ENCODE results near the gene ZCCHC3. TPM values are rescaled to one million over a fixed set of nuclear protein-coding genes. Genes with fewer than 3 reads are reported as not detected.

ZCCHC3 gene, protein sequence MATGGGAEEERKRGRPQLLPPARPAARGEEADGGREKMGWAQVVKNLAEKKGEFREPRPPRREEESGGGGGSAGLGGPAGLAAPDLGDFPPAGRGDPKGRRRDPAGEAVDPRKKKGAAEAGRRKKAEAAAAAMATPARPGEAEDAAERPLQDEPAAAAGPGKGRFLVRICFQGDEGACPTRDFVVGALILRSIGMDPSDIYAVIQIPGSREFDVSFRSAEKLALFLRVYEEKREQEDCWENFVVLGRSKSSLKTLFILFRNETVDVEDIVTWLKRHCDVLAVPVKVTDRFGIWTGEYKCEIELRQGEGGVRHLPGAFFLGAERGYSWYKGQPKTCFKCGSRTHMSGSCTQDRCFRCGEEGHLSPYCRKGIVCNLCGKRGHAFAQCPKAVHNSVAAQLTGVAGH
- 17.4 and 19.8 TPM in 2 replicates for polyA plus RNA-seq (2011; rRNA removed)
- 15.1 and 18.7 TPM in 2 replicates for polyA plus RNA-seq (2012; cell fraction: cytosol; rRNA removed)
- polyA plus RNA-seq (2012; cell fraction: nucleus; rRNA removed): 14.0 and 15.4 TPM in 2 replicates
- polyA plus RNA-seq (2017; fragmentation: RNase III; extraction: RNeasy Plus Mini Kit Qiagen cat#74134 plus additional on column Dnase treatment): 16.3 to 17.7 TPM (median 17.3 TPM) in 3 replicates
- 15.2 and 16.3 TPM in 2 replicates for polyA minus RNA-seq (2011; rRNA and poly(A)+ RNA removed)

DNA sequence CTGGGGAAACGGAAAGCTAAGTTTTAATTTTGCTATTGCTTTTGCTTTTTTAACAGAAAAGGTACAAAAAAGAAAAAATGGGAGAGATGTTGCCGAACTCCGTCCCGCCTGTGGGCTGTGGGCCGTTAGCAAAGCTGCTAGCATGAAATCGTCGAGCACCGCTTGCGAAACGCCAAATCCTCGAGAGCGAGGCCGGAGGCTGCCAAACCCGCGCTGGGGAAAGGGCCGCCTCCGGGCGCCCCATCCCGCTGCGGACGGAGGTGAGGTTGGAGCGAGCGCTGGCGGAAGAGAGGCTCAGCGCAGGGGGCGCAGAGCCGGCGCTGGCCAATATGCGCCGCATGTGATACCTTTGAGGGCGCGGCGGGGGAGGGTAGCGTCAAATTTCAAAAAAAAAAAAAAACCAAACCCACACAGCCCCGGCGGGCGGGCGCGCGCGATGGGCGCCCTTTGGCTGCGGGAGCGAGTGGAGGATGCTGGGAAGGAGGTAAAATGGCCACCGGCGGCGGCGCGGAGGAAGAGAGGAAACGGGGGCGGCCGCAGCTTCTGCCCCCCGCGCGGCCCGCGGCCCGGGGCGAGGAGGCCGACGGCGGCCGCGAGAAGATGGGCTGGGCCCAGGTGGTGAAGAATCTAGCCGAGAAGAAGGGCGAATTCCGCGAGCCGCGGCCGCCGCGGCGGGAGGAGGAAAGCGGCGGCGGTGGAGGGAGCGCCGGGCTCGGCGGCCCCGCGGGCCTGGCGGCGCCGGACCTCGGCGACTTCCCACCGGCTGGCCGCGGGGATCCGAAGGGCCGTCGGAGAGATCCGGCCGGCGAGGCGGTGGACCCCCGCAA, at the start of gene ZCCHC3:
Gene ZCCHC3 (plus strand): TSS at position 473 of the 827 bp plus-strand sequence. CDS start 17 bp downstream, at position 490.
- WGBS (ENCODE audit: missing lambda C conversion rate): under 1% methylated on average over 67 of the region's 99 CpGs
- H3K4me2 ChIP-seq: peak within 1 kb of the TSS; percentile 84
- peak; percentile 18 for FAIRE-seq
- H3K27ac ChIP-seq: peak within 1 kb of the TSS; percentile 95 to 97
- H3K9me3 ChIP-seq: no peaks in the 10 kb centered on the region
- ATAC-seq: peak; percentile 92 to 96
- DNase-seq (ENCODE audit: low read depth in 1 of 2, low spot score in 1 of 2): peak; percentile 94 to 95
- peaks cover 33% of the 10 kb centered on the region for H3K4me1 ChIP-seq
- ChIA-PET POLR2A (interaction anchor here (0.7 to 6.0 kb wide), 6 partner anchors 12 to 50 kb away, joined by 3 to 69 read pairs (median 4); partner anchors contain the start of gene SOX12), CTCF (interaction anchor here (1.7 to 11.0 kb wide), 4 partner anchors 31 to 56 kb away, joined by 5 to 111 read pairs (median 6); no protein-coding TSS in a partner anchor)
- peak within 1 kb of the TSS; percentile 75 for H3K4me3 ChIP-seq
- TF ChIP-seq FOSB (CRISPR knock-in tag; IDR thresholded peaks at IDR 0.05) (no peak), ATOH8 (CRISPR knock-in tag; IDR thresholded peaks at IDR 0.05; ENCODE audit: low read depth) (no peak), JUN (IDR thresholded peaks at IDR 0.05) (peak; percentile 91 to 96), KDM1A (IDR thresholded peaks at IDR 0.05; ENCODE audit: low read depth) (no peak), NR3C1 (IDR thresholded peaks at IDR 0.05) (no peak), CBX8 (IDR thresholded peaks at IDR 0.05) (no peak), EHMT2 (IDR thresholded peaks at IDR 0.05; ENCODE audit: low read depth) (no peak), ZFP36 (IDR thresholded peaks at IDR 0.05; ENCODE audit: borderline replicate concordance, partially characterized antibody) (no peak), PHF8 (IDR thresholded peaks at IDR 0.05; ENCODE audit: borderline replicate concordance, low read depth) (peak; percentile 84; the same call in 1 of the 2 replicates), HDAC2 (IDR thresholded peaks at IDR 0.05) (peak; percentile 75; the same call in 1 of the 2 replicates), CHD4 (IDR thresholded peaks at IDR 0.05; ENCODE audit: borderline replicate concordance) (no peak), ZNF302 (CRISPR knock-in tag; IDR thresholded peaks at IDR 0.05) (no peak), RCOR1 (IDR thresholded peaks at IDR 0.05; ENCODE audit: low read depth, low read length) (no peak), EHF (CRISPR knock-in tag; IDR thresholded peaks at IDR 0.05) (no peak), KDM5A (IDR thresholded peaks at IDR 0.05) (peak; percentile 71), RFX5 (IDR thresholded peaks at IDR 0.05) (peak; percentile 50; the same call in 1 of the 2 replicates), MAZ (IDR thresholded peaks at IDR 0.05; ENCODE audit: borderline replicate concordance, low read depth, low read length) (peak; percentile 47; the same call in 1 of the 2 replicates), MYC (IDR thresholded peaks at IDR 0.05; ENCODE audit: borderline replicate concordance, low read length) (peak; percentile 84), ZC3H11A (IDR thresholded peaks at IDR 0.05) (no peak), RNF2 (IDR thresholded peaks at IDR 0.05; ENCODE audit: borderline replicate concordance, low read depth) (no peak), E2F6 (IDR thresholded peaks at IDR 0.05; ENCODE audit: borderline replicate concordance, low read depth) (peak; percentile 94), CHD2 (IDR thresholded peaks at IDR 0.05; ENCODE audit: low read length, partially characterized antibody) (peak; percentile 63), HOXB13 (CRISPR knock-in tag; IDR thresholded peaks at IDR 0.05; ENCODE audit: low read depth) (no peak), FOXS1 (CRISPR knock-in tag; IDR thresholded peaks at IDR 0.05) (no peak), POLR2A (IDR thresholded peaks at IDR 0.05; ENCODE audit: low read length) (peak; percentile 51), HOXB5 (CRISPR knock-in tag; IDR thresholded peaks at IDR 0.05) (0 out of 2 replicates have a peak, but pooled peaks have one; percentile 51), TP53 (CRISPR knock-in tag; IDR thresholded peaks at IDR 0.05) (no peak; the same call in 1 of the 2 replicates), GATA3 (IDR thresholded peaks at IDR 0.05; ENCODE audit: borderline replicate concordance) (peak; percentile 62)
- TF ChIP-seq, protein P1, sequence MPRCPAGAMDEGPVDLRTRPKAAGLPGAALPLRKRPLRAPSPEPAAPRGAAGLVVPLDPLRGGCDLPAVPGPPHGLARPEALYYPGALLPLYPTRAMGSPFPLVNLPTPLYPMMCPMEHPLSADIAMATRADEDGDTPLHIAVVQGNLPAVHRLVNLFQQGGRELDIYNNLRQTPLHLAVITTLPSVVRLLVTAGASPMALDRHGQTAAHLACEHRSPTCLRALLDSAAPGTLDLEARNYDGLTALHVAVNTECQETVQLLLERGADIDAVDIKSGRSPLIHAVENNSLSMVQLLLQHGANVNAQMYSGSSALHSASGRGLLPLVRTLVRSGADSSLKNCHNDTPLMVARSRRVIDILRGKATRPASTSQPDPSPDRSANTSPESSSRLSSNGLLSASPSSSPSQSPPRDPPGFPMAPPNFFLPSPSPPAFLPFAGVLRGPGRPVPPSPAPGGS (IDR thresholded peaks at IDR 0.05): peak; percentile 96
- TF ChIP-seq, protein P2, sequence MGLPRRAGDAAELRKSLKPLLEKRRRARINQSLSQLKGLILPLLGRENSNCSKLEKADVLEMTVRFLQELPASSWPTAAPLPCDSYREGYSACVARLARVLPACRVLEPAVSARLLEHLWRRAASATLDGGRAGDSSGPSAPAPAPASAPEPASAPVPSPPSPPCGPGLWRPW (IDR thresholded peaks at IDR 0.05): no peak
- TF ChIP-seq, protein P3, sequence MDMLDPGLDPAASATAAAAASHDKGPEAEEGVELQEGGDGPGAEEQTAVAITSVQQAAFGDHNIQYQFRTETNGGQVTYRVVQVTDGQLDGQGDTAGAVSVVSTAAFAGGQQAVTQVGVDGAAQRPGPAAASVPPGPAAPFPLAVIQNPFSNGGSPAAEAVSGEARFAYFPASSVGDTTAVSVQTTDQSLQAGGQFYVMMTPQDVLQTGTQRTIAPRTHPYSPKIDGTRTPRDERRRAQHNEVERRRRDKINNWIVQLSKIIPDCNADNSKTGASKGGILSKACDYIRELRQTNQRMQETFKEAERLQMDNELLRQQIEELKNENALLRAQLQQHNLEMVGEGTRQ (IDR thresholded peaks at IDR 0.05): peak; percentile 70
